Mucosa of descending colon (tissue), 3 donors: ENCODE data around the gene PLEKHG5. TPM values are rescaled to one million over a fixed set of nuclear protein-coding genes. Genes with fewer than 3 reads are reported as not detected.
"Not testable (repeated sequence)": the region's sequence is repeated elsewhere in the genome, so short reads cannot be mapped to it uniquely, and the experiment has no call there.

Experiments
- ATAC-seq: fragments of 200-7000 bp; cut with Tn5 transposase; one replicate; pipeline ENCODE4 v1.9.1; 2020; ENCODE audit warnings: mild to moderate bottlenecking, moderate library complexity
- DNase-seq, 3 donors: peaks; one replicate each; pipeline ENCODE4 v3.0.0-alpha.2; 2020
- H3K36me3 ChIP-seq: fragments of 200-600 bp; one replicate; pipeline ENCODE4 v1.8.0; 2021; ENCODE audit warnings: low read depth, mild to moderate bottlenecking
- H3K4me1 ChIP-seq: fragments of 200-600 bp; one replicate; pipeline ENCODE4 v1.8.0; 2021; ENCODE audit warnings: low read depth, mild to moderate bottlenecking
- H3K4me3 ChIP-seq: fragments of 200-600 bp; one replicate; pipeline ENCODE4 v1.8.0; 2021; ENCODE audit warnings: mild to moderate bottlenecking
- H3K9me3 ChIP-seq: fragments of 200-600 bp; one replicate; pipeline ENCODE4 v1.8.0; 2021; ENCODE audit warnings: mild to moderate bottlenecking
- CTCF ChIP-seq: fragments of 200-600 bp; IDR thresholded peaks from one replicate; pipeline ENCODE4 v1.8.0; 2022; ENCODE audit warnings: antibody characterized with exemption, mild to moderate bottlenecking
- intact Hi-C, 2 donors: fragments of 100-400 bp; cut with DNase I in 1 of 2; cut with micrococcal nuclease in 1 of 2; formaldehyde crosslinking; loops; one replicate each; pipeline versions ENCODE4 v1.11.0 to v1.11.1; 2022; cut with DNase I, micrococcal nuclease
- total RNA-seq, 3 donors: library from RNA; stranded (reverse); fragmentation: NEBNext Ultra II Directional in 2 of 3; extraction: Animal tissue kit (Norgen Biotek cat#: 25700) in 2 of 3; gene quantifications; one replicate each; pipeline versions ENCODE4 v1.2.1 to v1.2.4, GENCODE V29; 2021 to 2023
- donor health status: DM: no; HTN: no; CAD: no; lungs with moderate emphysema.
- donor health status: DM: no; HTN: no; CAD: no.
- donor health status: DM: no; HTN: yes; CAD: no.

PLEKHG5 gene
- total RNA-seq, 3 donors from 2014 or later = 20.1 to 32.9 (median 20.2) TPM

DNA sequence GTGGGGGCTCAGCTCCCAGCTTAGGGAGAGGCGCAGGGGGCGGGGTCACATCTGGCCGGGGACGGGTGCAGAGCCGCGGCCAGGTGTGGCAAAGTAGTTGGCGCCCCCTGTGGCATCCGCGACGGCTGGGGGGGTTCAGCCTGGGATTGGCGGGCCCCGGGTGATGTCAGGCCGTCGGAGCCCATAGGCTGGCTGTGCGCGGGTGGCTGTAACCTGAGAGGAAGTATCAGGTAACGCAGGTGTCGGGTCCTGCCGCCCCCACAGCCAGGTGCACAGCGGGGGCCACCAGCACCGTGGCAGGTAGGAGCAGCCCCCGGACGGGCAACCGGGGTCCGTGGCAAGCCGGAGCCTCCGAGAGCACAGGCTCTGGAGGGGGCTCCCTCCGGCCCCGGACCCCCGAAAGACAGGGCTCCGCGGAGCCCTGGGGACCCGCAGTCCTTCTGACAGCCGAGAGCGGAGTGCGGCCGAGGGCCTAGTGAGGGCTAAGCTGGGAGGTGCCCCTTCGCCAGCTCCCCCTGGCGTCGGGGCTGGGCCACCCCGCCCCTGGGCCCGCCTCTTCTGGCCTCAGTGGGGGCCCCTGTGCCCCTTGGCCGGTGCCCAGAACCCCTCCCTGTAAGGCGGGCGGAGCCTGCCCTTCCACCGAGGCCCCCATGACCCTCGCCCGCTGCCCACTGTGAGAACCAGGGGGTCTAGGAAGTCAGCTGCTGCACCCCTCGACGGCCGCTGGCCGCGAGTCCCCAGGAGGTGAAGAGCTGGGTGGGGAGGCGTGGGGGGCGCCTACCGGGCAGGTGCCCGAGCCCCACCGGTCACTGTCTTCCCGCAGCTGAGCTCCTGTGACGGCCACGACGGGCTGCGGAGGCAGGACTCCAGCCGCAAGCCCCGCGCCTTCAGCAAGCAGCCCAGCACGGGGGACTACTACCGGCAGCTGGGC is 43.4 kb downstream of the PLEKHG5 start:
- Histone ChIP-seq H3K4me1 (peaks cover 28% of the 10 kb centered on the region), H3K9me3 (no peaks in the 10 kb centered on the region), H3K36me3 (no peaks in the 10 kb centered on the region), H3K4me3 (no peak overlapping the region)
- ATAC-seq (peak; percentile 51), DNase-seq (peak; percentile 64 to 83 (median 83))
- intact Hi-C loops = no loop called here
- no peak for TF ChIP-seq CTCF

DNA sequence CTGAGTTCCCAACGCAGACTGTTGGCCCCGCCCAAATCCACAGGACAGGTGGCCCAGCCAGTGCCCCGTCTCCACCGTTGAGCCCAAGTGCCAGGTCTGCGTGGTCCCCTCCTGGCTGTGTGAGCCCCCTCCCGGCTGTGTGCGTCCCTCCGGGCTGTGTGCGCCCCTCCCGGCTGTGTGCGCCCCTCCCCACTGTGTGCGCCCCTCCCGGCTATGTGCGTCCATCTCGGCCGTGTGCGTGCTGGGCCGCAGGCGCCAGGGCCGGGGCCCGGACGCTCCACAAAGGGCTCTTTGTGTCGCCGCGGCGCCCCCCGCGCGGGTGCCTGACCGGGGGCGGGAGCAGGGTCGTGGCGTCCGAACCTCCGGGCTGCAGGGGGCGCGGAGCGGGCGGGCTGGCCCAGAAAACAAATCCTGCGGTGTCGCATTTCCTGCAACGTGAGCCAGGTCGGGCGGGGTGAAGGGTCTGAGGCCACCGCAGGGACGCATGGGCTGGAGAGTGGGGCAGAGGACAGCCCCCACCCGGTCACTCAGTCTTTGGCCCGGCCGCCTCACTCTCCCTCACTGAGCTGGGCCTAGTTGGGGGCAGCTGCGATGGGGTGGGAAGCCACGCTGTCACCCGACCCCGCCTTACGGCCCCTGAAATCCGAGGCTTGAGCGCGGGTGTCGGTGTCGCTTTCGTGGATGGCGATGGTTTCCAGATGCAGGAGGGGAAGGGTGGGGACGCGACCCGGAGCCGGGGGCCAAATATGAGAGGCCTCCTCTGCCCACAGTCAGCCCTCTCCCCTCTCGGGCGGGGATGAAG is 44.2 kb downstream of the PLEKHG5 start:
- H3K9me3 ChIP-seq = no peaks in the 10 kb centered on the region
- no peaks in the 10 kb centered on the region for H3K36me3 ChIP-seq
- ATAC-seq = no peak
- peaks cover 28% of the 10 kb centered on the region for H3K4me1 ChIP-seq
- H3K4me3 ChIP-seq = no peak overlapping the region
- peak; percentile 56 to 70 (median 67) for DNase-seq
- intact Hi-C loops = no loop called here
- TF ChIP-seq CTCF = no peak

- Histone ChIP-seq H3K9me3 (no peaks in the 10 kb centered on the region), H3K36me3 (no peaks in the 10 kb centered on the region), H3K4me1 (peaks cover 25% of the 10 kb centered on the region), H3K4me3 (no peak overlapping the region)
- DNase-seq (peak in 1 of 3 donors; percentile 43), ATAC-seq (no peak)
- TF ChIP-seq CTCF = no peak
- intact Hi-C loops = no loop called here
Measured at GRCh38 chr1:6446665-6447015, 44.8 kb downstream of the PLEKHG5 start.

GRCh38 chr1:6445929-6446328 is 45.5 kb downstream of the PLEKHG5 start:
- ATAC-seq, DNase-seq, intact Hi-C loops, H3K9me3 ChIP-seq, H3K36me3 ChIP-seq, H3K4me3 ChIP-seq: not testable (repeated sequence)
- H3K4me1 ChIP-seq = peaks cover 25% of the 10 kb centered on the region

DNA sequence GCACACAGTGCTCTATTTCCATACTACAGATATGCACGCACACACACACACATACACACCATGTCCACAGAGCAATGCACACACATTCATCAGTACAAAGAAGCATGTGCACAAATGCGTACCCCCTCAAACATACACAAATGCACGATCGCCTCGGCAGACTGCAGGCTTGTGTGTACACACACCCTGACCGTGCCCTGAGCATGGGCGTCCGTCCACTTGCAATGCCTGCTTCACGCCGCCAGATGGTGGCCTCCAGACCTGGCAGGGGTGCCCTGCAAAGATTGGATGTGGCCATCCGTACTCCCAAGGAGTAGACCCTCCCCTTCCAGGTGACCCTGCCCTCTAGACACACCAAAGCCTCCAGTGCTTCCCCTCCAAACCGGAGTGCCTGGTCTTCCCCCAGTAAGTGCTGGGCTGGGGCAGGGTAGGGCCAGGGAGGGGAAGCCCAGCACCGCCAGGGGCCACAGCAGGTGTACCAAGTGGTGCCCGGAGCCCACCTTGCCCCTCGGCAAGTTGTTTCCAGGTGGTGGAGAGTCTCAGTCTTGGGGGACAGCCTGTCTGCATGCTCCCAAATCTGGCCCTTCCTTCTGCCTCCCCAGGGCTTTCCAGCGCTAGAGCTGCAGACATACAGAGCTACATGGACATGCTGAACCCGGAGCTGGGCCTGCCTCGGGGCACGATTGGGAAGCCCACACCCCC is 46.3 kb downstream of the PLEKHG5 start:
- H3K4me3 ChIP-seq = no peak overlapping the region
- peaks cover 25% of the 10 kb centered on the region for H3K4me1 ChIP-seq
- TF ChIP-seq CTCF = peak; percentile 56
- DNase-seq = peak; percentile 75 to 85 (median 76)
- no peaks in the 10 kb centered on the region for H3K36me3 ChIP-seq
- intact Hi-C loops = no loop called here
- peak; percentile 45 for ATAC-seq
- no peaks in the 10 kb centered on the region for H3K9me3 ChIP-seq
